GM20431 (cell line): ENCODE data around the gene AAMDC.

Source experiments
- in situ Hi-C: fragments of 300-500 bp; cut with MseI, MboI; formaldehyde crosslinking; loops from one replicate; pipeline ENCODE4 v1.15.0; 2020; ENCODE audit warnings: low sequenced_read_pairs; ENCODE audit not compliant: unreplicated experiment

AAMDC gene

GRCh38 chr11:77820565-77821348, at the start of gene AAMDC, which contains the start of gene RSF1:
Gene AAMDC, plus strand, starts transcription at chr11:77821144. Its CDS starts 21,353 bp downstream, at chr11:77842497.
Gene RSF1, minus strand, starts transcription at chr11:77820722. Its CDS starts 8 bp downstream, at chr11:77820714.
- in situ Hi-C loops = no loop called here

GRCh38 chr11:77775936-77776335, 45.0 kb upstream of the AAMDC start:
- in situ Hi-C loops = no loop called here

GRCh38 chr11:77776455-77776854, 44.5 kb upstream of the AAMDC start:
- in situ Hi-C loops = no loop called here

- in situ Hi-C loops = no loop called here
Measured at GRCh38 chr11:77778118-77778517, 42.8 kb upstream of the AAMDC start.

- in situ Hi-C loops = no loop called here
Measured at GRCh38 chr11:77778549-77778948, 42.4 kb upstream of the AAMDC start.

GRCh38 chr11:77779935-77780334, 41.0 kb upstream of the AAMDC start:
- in situ Hi-C loops = no loop called here

GRCh38 chr11:77783025-77783424, 37.9 kb upstream of the AAMDC start:
- in situ Hi-C loops = no loop called here

GRCh38 chr11:77784572-77784971, 36.4 kb upstream of the AAMDC start:
- in situ Hi-C loops = no loop called here

- in situ Hi-C loops = no loop called here
Measured at GRCh38 chr11:77789061-77789730, 31.7 kb upstream of the AAMDC start.

- in situ Hi-C loops = no loop called here
Measured at GRCh38 chr11:77789731-77790476, 31.0 kb upstream of the AAMDC start.

- in situ Hi-C loops = no loop called here
Measured at GRCh38 chr11:77791301-77791700, 29.6 kb upstream of the AAMDC start.

GRCh38 chr11:77793972-77794371, 27.0 kb upstream of the AAMDC start:
- in situ Hi-C loops = no loop called here

- in situ Hi-C loops = no loop called here
Measured at GRCh38 chr11:77799338-77799737, 21.6 kb upstream of the AAMDC start.

- in situ Hi-C loops = no loop called here
Measured at GRCh38 chr11:77800449-77800848, 20.5 kb upstream of the AAMDC start.

GRCh38 chr11:77801477-77801876, 19.5 kb upstream of the AAMDC start:
- in situ Hi-C loops = no loop called here

- in situ Hi-C loops = no loop called here
Measured at GRCh38 chr11:77806415-77806814, 14.5 kb upstream of the AAMDC start.

GRCh38 chr11:77806993-77807392, 14.0 kb upstream of the AAMDC start:
- in situ Hi-C loops = no loop called here

GRCh38 chr11:77813256-77813655, 7.7 kb upstream of the AAMDC start:
- in situ Hi-C loops = no loop called here

- in situ Hi-C loops = no loop called here
Measured at GRCh38 chr11:77814848-77815247, 6.1 kb upstream of the AAMDC start.

- in situ Hi-C loops = no loop called here
Measured at GRCh38 chr11:77815459-77815858, 5.5 kb upstream of the AAMDC start.

GRCh38 chr11:77819411-77819920, 1.5 kb upstream of the AAMDC start:
- in situ Hi-C loops = no loop called here
